Ectodermal cell (in vitro differentiated cells): ENCODE measurements around the gene KMT2E.
"Not testable (repeated sequence)": the region's sequence is repeated elsewhere in the genome, so short reads cannot be mapped to it uniquely, and the experiment has no call there.

Experiments used
- H3K27ac ChIP-seq: 2 replicates; pipeline ENCODE4 v1.7.0; 2013; ENCODE audit warnings: mild to moderate bottlenecking, low read depth, low read length; ENCODE audit not compliant: insufficient read depth, poor library complexity, severe bottlenecking
- H3K27me3 ChIP-seq: 2 replicates; pipeline ENCODE4 v1.7.0; 2013; ENCODE audit warnings: mild to moderate bottlenecking, low read length; ENCODE audit not compliant: insufficient read depth, control insufficient read depth, poor library complexity, severe bottlenecking
- H3K36me3 ChIP-seq: one replicate; pipeline ENCODE4 v1.7.0; 2013; ENCODE audit warnings: low read length; ENCODE audit not compliant: control insufficient read depth, insufficient read depth
- H3K4me1 ChIP-seq: one replicate; pipeline ENCODE4 v1.7.0; 2013; ENCODE audit warnings: low read length; ENCODE audit not compliant: control insufficient read depth, insufficient read depth
- H3K4me3 ChIP-seq: 2 replicates; pipeline ENCODE4 v1.7.0; 2013; ENCODE audit warnings: low read depth, low read length, control low read depth; ENCODE audit not compliant: insufficient read depth
- H3K9me3 ChIP-seq: 2 replicates; pipeline ENCODE4 v1.7.0; 2013; ENCODE audit warnings: mild to moderate bottlenecking, low read length, moderate library complexity; ENCODE audit not compliant: control insufficient read depth
- WGBS, 2 experiments: methylation state at CpG; one replicate each; pipeline ENCODE4 v1.1.7; 2013; ENCODE audit warnings: missing lambda C conversion rate in 2 of 2; 5-methylcytosine and 5-hydroxymethylcytosine counted together

KMT2E gene

GRCh38 chr7:105046414-105046813, 32.4 kb downstream of the KMT2E start:
- WGBS, 2 experiments = 100% methylated on average over 1 of the region's 1 CpG; no CpG with 5 or more reads in 1 of the 2 experiments
- no peak overlapping the region for H3K4me3 ChIP-seq

GRCh38 chr7:105047932-105048331, 33.9 kb downstream of the KMT2E start:
- Histone ChIP-seq H3K27ac (no peak overlapping the region), H3K9me3 (no peaks in the 10 kb centered on the region), H3K27me3 (no peaks in the 10 kb centered on the region), H3K4me3 (no peak overlapping the region), H3K36me3 (peaks cover 22% of the 10 kb centered on the region), H3K4me1 (no peaks in the 10 kb centered on the region)
- 95% methylated on average over 3 to 4 of the region's 4 CpGs for WGBS, 2 experiments

More at GRCh38 chr7:105046414-105046813, 32.4 kb downstream of the KMT2E start:
- Histone ChIP-seq H3K9me3 (no peaks in the 10 kb centered on the region), H3K27ac (no peak overlapping the region), H3K4me1 (no peaks in the 10 kb centered on the region), H3K27me3 (no peaks in the 10 kb centered on the region), H3K36me3 (peaks cover 34% of the 10 kb centered on the region)

DNA sequence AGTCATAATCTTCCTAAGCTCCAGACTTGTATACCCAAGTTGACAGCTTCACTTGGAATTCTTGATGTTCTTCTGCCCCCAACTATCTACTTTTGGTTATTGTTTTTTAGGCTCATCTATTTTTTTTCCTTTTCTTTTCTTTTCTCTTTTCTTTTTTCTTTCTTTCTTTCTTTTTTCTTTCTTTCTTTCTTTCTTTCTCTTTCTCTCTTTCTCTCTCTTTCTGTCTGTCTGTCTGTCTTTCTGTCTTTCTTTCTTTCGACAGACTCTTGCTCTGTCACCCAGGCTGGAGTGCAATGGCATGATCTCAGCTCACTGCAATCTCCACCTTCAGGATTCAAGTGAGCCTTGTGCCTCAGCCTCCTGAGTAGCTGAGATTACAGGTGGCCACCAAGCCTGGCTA, 36.5 kb downstream of the KMT2E start:
- H3K4me3 ChIP-seq = no peak overlapping the region
- H3K27me3 ChIP-seq = no peaks in the 10 kb centered on the region
- WGBS, 2 experiments = 94 to 96% methylated on average over 1 of the region's 1 CpG
- H3K27ac ChIP-seq = no peak overlapping the region
- no peaks in the 10 kb centered on the region for H3K4me1 ChIP-seq
- no peaks in the 10 kb centered on the region for H3K9me3 ChIP-seq
- H3K36me3 ChIP-seq = peaks cover 10% of the 10 kb centered on the region

- H3K36me3 ChIP-seq, H3K4me1 ChIP-seq, H3K9me3 ChIP-seq, H3K27me3 ChIP-seq, H3K27ac ChIP-seq, H3K4me3 ChIP-seq: not testable (repeated sequence)
- WGBS, 2 experiments = 92 to 96% methylated on average over 7 of the region's 7 CpGs
These were observed 36.9 kb downstream of the KMT2E start for GRCh38 chr7:105050899-105051298.

GRCh38 chr7:105055084-105055483, 41.1 kb downstream of the KMT2E start:
- Histone ChIP-seq H3K27me3 (no peaks in the 10 kb centered on the region), H3K4me1 (no peaks in the 10 kb centered on the region), H3K4me3 (no peak overlapping the region), H3K27ac (no peak overlapping the region), H3K9me3 (no peaks in the 10 kb centered on the region), H3K36me3 (peaks cover 3% of the 10 kb centered on the region)
- WGBS, 2 experiments = 87 to 98% methylated on average over 2 of the region's 2 CpGs

- Histone ChIP-seq H3K27ac (no peak overlapping the region), H3K4me3 (no peak overlapping the region), H3K9me3 (no peaks in the 10 kb centered on the region), H3K36me3 (no peaks in the 10 kb centered on the region), H3K27me3 (no peaks in the 10 kb centered on the region), H3K4me1 (no peaks in the 10 kb centered on the region)
- WGBS, 2 experiments = 86 to 91% methylated on average over 1 of the region's 1 CpG
These were observed 41.6 kb downstream of the KMT2E start for GRCh38 chr7:105055621-105056020.

GRCh38 chr7:105057472-105057871, 43.5 kb downstream of the KMT2E start:
- Histone ChIP-seq H3K27ac (no peak overlapping the region), H3K9me3 (no peaks in the 10 kb centered on the region), H3K4me1 (no peaks in the 10 kb centered on the region), H3K27me3 (no peaks in the 10 kb centered on the region), H3K4me3 (no peak overlapping the region), H3K36me3 (no peaks in the 10 kb centered on the region)
- 73 to 74% methylated on average over 4 of the region's 4 CpGs for WGBS, 2 experiments

GRCh38 chr7:105060437-105060836, 46.4 kb downstream of the KMT2E start:
- Histone ChIP-seq H3K36me3 (peaks cover 13% of the 10 kb centered on the region), H3K27ac (no peak overlapping the region), H3K9me3 (no peaks in the 10 kb centered on the region), H3K4me3 (no peak overlapping the region), H3K27me3 (no peaks in the 10 kb centered on the region), H3K4me1 (no peaks in the 10 kb centered on the region)
- WGBS, 2 experiments = 93 to 100% methylated on average over 3 to 4 of the region's 4 CpGs

GRCh38 chr7:105060923-105061322, 46.9 kb downstream of the KMT2E start:
- WGBS, 2 experiments = 93 to 100% methylated on average over 3 of the region's 3 CpGs
- Histone ChIP-seq H3K27me3 (no peaks in the 10 kb centered on the region), H3K4me1 (no peaks in the 10 kb centered on the region), H3K36me3 (peaks cover 13% of the 10 kb centered on the region), H3K9me3 (no peaks in the 10 kb centered on the region), H3K27ac (no peak overlapping the region), H3K4me3 (no peak overlapping the region)

DNA sequence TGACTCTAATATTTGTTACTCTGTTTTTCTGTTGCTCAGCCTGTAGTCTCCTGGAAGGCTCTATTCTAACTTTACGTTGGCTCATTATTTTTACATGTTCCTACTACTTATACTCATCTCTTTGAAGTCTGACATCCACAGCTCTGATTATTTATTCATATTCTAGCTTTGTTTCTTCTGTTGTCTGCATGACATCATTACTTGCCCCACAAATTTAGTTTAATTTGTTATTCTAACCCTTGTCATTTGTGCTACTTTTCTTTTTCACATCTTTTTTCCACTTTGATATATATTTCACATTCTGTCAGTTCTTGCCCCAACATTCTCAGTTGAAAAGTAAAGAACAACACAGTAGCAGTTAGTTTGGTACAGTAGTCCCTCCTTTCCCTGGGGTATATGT, 51.1 kb downstream of the KMT2E start:
- Histone ChIP-seq H3K4me3 (no peak overlapping the region), H3K27me3 (no peaks in the 10 kb centered on the region), H3K9me3 (no peaks in the 10 kb centered on the region), H3K4me1 (no peaks in the 10 kb centered on the region), H3K36me3 (peaks cover 23% of the 10 kb centered on the region), H3K27ac (no peak overlapping the region)
- WGBS, 2 experiments = 79 to 97% methylated on average over 1 of the region's 1 CpG

DNA sequence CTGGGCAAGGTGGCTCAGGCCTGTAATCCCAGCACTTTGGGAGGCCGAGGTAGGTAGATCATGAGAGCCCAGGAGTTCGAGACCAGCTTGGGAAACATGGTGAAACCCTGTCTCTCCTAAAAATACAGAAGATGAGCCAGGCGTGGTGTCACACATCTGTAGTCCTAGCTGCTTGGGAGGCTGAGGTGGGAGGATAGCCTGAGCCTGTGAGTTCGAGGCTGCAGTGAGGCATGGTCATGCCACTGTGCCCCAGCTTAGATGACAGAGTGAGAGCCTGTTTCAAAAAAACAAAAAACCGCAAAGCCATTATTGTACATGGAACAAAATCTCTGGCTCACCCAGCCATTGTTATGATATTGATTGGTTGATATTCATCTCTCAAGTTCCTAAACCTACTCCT, 53.7 kb downstream of the KMT2E start:
- Histone ChIP-seq H3K27ac (no peak overlapping the region), H3K27me3 (no peaks in the 10 kb centered on the region), H3K9me3 (no peaks in the 10 kb centered on the region), H3K4me1 (no peaks in the 10 kb centered on the region), H3K36me3 (peaks cover 28% of the 10 kb centered on the region), H3K4me3 (no peak overlapping the region)
- WGBS, 2 experiments = 95 to 96% methylated on average over 5 of the region's 5 CpGs
